Epithelial cell of proximal tubule (primary cell): ENCODE measurements around the gene TCF7L2. TPM values are rescaled to one million over a fixed set of nuclear protein-coding genes. Genes with fewer than 3 reads are reported as not detected.

Experiments
- DNase-seq: peaks from one replicate; pipeline ENCODE4 v3.0.0-alpha.2; 2011; ENCODE audit warnings: low read depth
- H3K4me3 ChIP-seq: 2 replicates; pipeline ENCODE4 v1.5.1; 2011; ENCODE audit warnings: low read depth, mild to moderate bottlenecking, low read length
- total RNA-seq: library from RNA; depleted of rRNA; stranded (reverse); fragments of >200 nt; gene quantifications from 2 replicates; pipeline ENCODE4 v1.2.3, GENCODE V29; 2015
- TF ChIP-seq, protein P1 (sequence below): conservative IDR thresholded peaks from 2 replicates; pipeline ENCODE4 v1.5.1; 2012; ENCODE audit warnings: low read depth, mild to moderate bottlenecking, low read length

Gene TCF7L2
- 5.4 TPM in 2 replicates for total RNA-seq

DNA sequence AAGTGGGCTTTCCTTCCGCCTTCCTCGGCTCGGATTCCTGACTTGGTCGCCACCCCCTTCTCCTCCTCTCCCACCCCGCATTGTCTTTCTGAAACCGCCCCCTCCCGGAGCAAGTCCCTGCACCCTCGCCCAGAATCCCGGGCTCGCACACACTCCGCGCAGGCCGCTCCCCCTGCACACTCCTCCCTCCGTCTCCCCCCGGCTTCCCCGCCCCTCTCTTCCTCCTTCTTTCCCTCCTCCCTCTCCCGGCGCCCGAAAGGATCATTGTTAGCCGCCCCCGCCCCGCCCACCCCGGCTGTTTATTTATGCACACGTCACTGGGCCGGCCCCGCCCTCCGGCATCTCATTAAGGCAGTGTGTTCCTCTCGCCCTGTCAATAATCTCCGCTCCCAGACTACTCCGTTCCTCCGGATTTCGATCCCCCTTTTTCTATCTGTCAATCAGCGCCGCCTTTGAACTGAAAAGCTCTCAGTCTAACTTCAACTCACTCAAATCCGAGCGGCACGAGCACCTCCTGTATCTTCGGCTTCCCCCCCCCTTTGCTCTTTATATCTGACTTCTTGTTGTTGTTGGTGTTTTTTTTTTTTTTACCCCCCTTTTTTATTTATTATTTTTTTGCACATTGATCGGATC is at the start of gene TCF7L2:
Gene TCF7L2, plus strand, starts transcription at position 373 of the 633 bp plus-strand sequence. CDS start 510 bp downstream, outside the sequence.
- TF ChIP-seq, protein P1, sequence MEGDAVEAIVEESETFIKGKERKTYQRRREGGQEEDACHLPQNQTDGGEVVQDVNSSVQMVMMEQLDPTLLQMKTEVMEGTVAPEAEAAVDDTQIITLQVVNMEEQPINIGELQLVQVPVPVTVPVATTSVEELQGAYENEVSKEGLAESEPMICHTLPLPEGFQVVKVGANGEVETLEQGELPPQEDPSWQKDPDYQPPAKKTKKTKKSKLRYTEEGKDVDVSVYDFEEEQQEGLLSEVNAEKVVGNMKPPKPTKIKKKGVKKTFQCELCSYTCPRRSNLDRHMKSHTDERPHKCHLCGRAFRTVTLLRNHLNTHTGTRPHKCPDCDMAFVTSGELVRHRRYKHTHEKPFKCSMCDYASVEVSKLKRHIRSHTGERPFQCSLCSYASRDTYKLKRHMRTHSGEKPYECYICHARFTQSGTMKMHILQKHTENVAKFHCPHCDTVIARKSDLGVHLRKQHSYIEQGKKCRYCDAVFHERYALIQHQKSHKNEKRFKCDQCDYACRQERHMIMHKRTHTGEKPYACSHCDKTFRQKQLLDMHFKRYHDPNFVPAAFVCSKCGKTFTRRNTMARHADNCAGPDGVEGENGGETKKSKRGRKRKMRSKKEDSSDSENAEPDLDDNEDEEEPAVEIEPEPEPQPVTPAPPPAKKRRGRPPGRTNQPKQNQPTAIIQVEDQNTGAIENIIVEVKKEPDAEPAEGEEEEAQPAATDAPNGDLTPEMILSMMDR, result no peak
- H3K4me3 ChIP-seq, result peak within 1 kb of the TSS; percentile 79
- DNase-seq, result peak; percentile 87

DNA sequence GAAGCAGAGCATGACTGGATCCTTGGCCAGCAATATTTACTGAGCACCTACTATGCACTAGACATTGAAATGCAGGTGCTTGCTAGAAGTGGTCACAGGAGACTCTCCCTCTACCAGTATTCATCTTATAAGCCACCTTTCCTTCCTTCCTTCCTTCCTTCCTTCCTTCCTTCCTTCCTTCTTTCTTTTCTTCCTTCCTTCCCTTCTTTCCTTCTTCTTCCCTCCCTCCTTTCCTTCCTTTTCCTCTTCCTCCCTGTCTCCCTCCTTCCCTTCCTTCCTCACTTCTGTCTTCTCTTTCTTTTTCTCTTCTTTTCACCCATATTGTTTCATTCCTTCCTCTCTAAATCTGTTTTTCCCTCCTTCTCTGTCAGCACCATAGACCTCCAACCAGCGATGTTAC is 47.3 kb upstream of the TCF7L2 start:
- H3K4me3 ChIP-seq, result no peak overlapping the region
- no peak for DNase-seq
- TF ChIP-seq, protein P1, result no peak

DNA sequence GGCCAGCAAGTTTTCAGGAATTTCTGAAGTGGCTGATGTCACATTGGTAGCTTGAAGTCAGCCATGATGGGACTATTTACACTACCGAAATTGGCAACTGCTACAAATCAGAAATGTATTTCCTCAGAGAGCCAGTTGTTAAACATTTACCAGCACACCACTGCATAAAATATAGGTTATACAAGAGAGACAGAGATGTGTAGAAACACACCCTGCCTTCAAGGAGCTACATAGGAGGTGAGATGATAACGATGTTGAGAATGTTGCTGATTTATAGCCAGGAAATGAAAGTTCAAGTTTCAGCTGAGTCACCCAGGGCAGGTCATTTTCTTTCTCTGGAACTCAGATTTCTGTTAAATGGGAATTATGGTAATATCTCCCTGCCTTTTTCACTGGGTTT is 46.0 kb upstream of the TCF7L2 start:
- DNase-seq, result no peak
- H3K4me3 ChIP-seq, result no peak overlapping the region

DNA sequence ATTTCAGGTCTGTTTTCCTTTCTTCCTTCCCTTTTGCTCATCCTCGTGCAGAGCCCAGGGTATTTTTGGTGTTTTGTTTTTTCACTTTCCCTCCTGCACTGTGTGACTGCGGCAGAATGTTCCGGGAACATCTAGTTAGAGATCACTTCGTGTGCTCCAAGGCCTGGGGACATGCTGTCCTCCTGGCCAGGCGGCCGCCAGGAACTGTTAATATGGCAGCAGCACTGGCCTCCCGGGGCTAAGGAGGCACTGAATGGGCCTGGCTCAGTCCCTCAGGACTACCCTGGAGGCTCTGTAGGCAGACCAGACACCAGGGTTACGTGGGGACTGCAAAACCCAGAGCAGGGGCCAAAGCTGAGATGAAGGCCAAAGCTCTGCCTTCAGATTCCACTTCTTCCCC is 43.1 kb upstream of the TCF7L2 start:
- TF ChIP-seq, protein P1, result no peak
- H3K4me3 ChIP-seq, result no peak overlapping the region
- DNase-seq, result no peak

More for the DNA sequence above, 46.0 kb upstream of the TCF7L2 start:
- TF ChIP-seq, protein P1, result no peak

DNA sequence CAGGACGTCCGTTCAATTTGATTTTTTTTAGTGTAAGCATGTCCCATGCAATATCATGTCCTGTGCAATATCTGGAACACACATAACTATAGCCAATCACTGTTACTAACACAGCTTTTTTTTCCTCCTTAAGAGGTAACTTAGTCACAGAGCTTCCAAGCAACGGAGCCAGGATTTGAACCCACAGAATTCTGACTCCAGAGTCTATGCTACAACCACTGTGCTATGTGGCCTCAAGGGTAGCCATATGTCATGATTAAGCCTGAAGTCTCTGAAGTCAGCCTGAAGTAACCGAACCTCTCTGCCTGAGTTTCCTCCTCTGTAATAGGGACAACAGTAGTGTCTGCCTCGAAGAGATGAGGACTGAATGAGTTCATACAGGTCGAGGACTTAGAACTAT is 42.2 kb upstream of the TCF7L2 start:
- no peak overlapping the region for H3K4me3 ChIP-seq
- TF ChIP-seq, protein P1, result no peak
- no peak for DNase-seq

DNA sequence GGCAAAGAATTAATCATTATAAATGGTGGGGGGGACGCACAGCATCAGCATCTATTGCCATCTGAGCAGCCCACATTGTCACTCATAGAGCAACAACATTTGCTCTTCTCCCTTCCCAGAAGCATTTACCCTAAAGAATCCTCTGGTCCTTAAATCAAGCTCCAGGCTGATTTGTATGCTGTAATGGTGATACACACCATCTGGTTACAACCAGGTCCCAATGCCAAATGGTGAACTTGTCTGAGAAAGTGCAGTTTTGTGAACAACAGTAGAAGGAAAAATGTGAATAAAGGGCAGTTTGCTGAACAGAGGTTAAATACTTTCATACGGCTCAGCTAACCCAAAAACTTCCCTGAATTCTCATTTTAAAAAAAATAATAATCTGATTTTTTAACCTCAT is 38.8 kb upstream of the TCF7L2 start:
- TF ChIP-seq, protein P1, result no peak
- H3K4me3 ChIP-seq, result no peak overlapping the region
- no peak for DNase-seq

DNA sequence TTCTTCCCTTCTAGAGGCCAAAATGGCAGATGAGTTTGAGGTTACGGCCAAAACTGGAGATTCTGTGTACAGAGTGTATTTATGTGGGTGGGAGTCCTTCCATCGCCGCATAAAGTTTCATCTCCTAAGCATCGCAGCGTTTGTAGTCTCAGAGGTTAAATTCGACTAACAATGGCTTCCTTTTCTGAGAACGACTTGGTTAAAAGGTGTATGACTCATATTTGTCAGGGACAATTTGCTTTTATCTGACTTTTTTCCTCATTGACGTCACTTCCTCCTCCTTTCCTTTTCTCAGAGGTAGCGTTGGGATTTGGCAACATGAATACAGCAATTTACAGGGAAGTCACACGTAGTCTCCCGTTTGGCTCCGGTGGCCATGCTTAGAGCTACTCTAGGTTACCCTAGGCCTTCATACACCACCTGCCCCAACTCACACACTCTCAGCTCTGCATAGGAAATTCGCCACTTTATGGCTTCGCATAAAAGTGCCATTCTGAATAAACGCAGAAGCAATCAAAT is 37.6 kb upstream of the TCF7L2 start:
- TF ChIP-seq, protein P1, result no peak
- no peak for DNase-seq
- no peak overlapping the region for H3K4me3 ChIP-seq
